Inflammatory macrophage treated with lipopolysaccharide for 1 hour (primary cell): ENCODE results near the gene CYP24A1.
"Not testable (repeated sequence)": the region's sequence is repeated elsewhere in the genome, so short reads cannot be mapped to it uniquely, and the experiment has no call there.

ENCODE experiments used
- DNase-seq, 2 donors: peaks; one replicate each; pipeline ENCODE4 v3.0.0-alpha.2; 2020 to 2022

Gene CYP24A1

GRCh38 chr20:54132612-54133433, 41.0 kb downstream of the CYP24A1 start:
- peak; percentile 92 to 95 for DNase-seq

GRCh38 chr20:54131675-54132611, 41.8 kb downstream of the CYP24A1 start:
- no peak for DNase-seq

DNA sequence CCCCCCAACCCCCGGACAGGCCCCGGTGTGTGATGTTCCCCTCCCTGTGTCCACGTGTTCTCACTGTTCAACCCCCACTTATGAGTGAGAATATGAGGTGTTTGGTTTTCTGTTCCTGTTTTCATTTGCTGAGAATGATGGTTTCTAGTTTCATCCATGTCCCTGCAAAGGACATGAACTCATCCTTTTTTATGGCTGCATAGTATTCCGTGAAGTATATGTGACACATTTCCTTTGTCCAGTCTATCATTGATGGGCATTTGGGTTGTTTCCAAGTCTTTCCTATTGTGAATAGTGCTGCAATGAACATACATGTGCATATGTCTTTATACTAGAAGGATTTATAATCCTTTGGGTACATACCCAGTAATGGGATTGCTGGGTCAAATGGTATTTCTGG, 42.7 kb downstream of the CYP24A1 start:
- DNase-seq: not testable (repeated sequence)

DNA sequence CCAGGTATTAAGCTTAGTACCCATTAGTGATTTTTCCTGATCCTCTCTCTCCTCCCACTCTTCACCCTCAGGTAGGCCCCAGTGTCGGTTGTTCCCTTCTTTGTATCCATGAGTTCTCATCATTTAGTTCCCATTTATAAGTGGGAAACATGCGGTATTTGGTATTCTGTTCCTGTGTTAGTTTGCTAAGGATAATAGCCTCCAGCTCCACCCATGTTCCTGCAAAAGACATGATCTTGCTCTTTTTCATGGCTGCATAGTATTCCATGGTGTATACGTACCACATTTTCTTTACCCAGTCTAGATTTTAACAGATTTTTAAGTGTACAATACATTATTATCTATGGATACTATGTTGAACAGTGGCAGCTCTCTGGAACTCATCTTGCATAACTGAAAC, 44.4 kb downstream of the CYP24A1 start:
- DNase-seq: no peak

GRCh38 chr20:54127855-54128574, 45.8 kb downstream of the CYP24A1 start:
- DNase-seq: peak in 1 of 2 donors; percentile 46

- DNase-seq: no peak
These were observed 46.8 kb downstream of the CYP24A1 start for GRCh38 chr20:54126806-54127655.

- DNase-seq: not testable (repeated sequence)
These were observed 47.5 kb downstream of the CYP24A1 start for GRCh38 chr20:54126328-54126727.

DNA sequence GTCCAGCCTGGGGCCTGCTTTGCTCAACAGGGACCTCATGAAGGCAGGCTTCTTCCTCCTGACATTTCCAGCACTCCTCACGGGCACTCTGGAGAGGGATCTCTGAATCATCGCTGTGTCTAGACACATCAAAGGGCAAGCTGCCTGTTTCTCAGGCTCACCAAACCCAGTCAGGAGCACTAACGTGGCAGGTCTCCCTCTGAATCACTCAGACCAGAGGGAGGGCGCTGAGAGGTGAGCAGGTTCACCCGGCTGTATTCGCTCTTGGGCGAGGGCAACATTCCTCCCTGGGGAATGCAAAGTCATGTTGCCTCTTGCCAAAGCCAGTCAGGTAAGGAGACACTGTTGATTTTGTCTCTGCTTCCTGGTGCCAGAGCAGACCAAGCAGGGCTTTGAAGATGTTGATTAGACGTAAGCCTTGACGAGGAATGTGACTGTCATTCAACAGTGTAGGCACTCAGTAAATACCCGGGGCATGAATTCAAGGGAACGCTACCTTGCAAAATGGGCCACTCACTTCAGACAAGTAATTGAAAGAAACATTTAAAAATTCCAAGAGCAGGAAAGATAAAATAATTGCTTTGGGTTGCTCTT, 50.1 kb downstream of the CYP24A1 start:
- peak in 1 of 2 donors; percentile 41 for DNase-seq

- DNase-seq: no peak
These were observed 50.9 kb downstream of the CYP24A1 start for GRCh38 chr20:54122681-54123586.

DNA sequence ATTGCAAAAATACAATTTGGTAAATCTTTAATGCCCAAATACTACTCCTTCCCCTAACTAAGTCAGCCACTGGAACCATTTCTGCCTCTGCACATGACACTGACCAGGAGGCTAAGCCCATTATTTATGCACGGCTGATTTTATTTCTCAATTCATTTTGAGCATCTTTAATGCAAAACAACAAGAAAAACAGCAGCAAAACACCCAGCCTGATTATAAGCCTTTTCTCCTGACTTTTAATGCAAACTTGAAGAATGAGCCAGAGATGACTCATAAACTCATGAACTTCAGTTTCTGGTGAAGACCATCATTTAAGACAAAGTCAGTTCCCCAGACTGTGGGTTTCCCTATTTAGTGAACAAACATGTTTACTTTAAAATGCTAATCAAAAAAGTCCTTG, 51.6 kb downstream of the CYP24A1 start:
- peak; percentile 62 to 81 for DNase-seq

DNA sequence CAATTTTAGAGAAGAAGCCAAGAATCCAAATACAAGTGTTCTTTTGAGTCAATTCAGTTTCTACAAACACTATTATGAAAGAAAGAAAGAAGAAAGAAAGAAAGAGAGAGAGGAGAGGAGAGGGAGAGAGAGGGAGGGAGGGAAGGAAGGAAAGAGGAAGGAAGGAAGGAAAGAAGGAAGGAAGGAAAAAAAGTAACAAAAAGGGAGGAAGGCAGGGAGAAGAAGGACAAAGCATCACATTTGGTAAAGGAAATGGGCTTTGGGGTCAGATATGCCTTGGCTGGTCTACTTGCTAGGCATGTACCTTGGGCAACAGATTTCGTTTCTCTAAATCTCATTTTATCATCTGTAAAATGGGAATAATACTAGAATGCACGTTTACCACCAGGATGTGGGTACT, 54.0 kb downstream of the CYP24A1 start:
- no peak for DNase-seq

DNA sequence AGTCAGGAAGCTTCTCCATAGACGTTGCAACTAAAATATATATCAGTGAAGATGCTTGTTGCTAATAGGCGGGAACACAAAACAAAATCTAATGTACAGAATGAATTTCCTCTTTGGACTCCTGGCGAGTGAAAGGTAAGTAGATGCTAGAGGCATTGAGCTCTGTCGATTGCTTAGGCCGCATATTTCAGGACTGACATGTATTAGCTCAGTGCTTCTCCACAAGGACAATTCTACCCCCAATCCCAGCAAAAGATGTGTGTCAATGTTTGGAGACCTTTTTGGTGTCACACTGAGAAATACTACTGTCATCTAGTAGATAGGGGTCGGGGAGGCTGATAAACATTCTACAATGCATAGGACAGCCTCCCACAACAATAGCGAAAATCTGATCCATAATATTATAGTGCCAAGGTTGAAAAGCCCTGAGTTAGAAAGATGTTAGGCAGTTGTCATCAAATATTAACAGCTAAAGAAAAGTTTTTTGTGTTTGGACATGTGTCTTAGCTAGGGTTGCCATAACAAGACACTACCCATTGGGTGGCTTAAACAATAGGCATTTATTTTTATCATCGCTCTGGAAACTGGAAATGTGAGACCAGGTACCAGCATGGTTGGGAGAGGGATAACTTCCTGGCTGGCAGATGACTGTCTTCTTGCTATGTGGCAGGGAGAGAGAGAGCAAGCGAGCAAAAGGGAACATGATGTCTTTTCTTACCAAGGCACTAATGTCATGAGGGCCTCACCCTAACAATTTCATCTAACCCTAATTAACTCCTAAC, 55.4 kb downstream of the CYP24A1 start:
- no peak for DNase-seq

DNA sequence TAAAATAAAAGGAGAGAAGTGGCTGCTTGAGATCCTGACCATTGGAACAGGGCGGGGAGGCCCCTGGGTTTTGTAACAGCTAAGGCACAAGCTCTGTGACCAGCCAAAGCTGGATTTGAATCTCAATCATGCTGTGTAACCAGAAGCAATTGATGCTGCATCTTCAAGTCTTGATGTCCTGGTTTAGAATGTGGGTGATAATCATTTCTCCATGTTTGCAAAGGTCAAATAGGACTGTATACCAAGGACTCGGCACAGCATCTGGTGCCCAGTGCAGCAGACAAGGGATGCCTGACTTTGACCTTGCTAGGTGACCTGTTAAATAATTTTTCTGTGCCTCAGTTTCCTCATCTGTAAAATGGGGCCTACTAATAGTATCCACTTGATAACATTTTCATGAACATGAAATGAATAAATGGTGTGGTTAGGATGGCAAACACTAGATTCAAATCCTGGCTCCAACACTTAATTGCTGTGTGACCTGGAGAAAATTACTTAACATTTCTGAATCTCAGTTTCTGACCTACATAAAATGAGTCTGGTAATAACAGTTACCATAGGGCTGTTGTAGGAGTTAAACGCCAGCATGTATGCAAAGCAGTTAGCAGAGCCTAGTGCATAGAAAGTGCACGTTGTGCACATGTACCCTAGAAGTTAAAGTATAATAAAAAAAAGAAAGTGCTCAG, 57.1 kb downstream of the CYP24A1 start:
- no peak for DNase-seq

- no peak for DNase-seq
These were observed 58.5 kb downstream of the CYP24A1 start for GRCh38 chr20:54115172-54115854.

GRCh38 chr20:54114109-54114508, 59.7 kb downstream of the CYP24A1 start:
- DNase-seq: no peak

- DNase-seq: no peak
These were observed 60.2 kb downstream of the CYP24A1 start for GRCh38 chr20:54113566-54113965.

GRCh38 chr20:54112221-54112884, 61.4 kb downstream of the CYP24A1 start:
- DNase-seq: no peak

- DNase-seq: no peak
These were observed 62.3 kb downstream of the CYP24A1 start for GRCh38 chr20:54111460-54111859.
